Retinal pigment epithelial cell (primary cell): ENCODE results near the gene FRMD4A.

Experiments
- DNase-seq: peaks from one replicate; pipeline ENCODE4 v3.0.0-alpha.2; 2010; ENCODE audit warnings: low read depth
- H3K4me3 ChIP-seq: 2 replicates; pipeline ENCODE4 v1.5.1; 2011; ENCODE audit warnings: mild to moderate bottlenecking, low read length, control low read depth, moderate library complexity
- TF ChIP-seq, protein P1 (sequence below): conservative IDR thresholded peaks from 2 replicates; pipeline ENCODE4 v1.5.1; 2011; ENCODE audit warnings: low read depth, low read length, control low read depth, inconsistent platforms

FRMD4A gene

DNA sequence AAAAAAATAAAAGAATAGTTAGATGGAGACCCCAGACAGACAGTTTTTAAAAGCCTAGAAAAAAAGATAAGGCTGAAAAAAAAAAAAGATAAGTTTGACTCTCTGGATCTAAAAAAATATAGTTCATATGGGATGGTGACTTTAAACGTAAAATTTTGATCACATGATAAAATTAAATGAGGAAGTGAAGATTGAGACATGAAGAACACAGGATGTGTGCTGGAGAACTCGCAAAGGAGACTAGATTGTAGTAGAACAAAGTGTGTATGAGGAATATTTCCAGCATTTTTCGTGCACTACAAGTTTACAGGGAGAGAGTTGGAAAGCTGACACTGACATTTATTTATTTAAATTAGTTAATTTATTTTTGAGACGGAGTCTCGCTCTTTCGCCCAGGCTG lies 457.5 kb downstream of the FRMD4A start:
- TF ChIP-seq, protein P1, sequence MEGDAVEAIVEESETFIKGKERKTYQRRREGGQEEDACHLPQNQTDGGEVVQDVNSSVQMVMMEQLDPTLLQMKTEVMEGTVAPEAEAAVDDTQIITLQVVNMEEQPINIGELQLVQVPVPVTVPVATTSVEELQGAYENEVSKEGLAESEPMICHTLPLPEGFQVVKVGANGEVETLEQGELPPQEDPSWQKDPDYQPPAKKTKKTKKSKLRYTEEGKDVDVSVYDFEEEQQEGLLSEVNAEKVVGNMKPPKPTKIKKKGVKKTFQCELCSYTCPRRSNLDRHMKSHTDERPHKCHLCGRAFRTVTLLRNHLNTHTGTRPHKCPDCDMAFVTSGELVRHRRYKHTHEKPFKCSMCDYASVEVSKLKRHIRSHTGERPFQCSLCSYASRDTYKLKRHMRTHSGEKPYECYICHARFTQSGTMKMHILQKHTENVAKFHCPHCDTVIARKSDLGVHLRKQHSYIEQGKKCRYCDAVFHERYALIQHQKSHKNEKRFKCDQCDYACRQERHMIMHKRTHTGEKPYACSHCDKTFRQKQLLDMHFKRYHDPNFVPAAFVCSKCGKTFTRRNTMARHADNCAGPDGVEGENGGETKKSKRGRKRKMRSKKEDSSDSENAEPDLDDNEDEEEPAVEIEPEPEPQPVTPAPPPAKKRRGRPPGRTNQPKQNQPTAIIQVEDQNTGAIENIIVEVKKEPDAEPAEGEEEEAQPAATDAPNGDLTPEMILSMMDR: no peak
- no peak for DNase-seq

DNA sequence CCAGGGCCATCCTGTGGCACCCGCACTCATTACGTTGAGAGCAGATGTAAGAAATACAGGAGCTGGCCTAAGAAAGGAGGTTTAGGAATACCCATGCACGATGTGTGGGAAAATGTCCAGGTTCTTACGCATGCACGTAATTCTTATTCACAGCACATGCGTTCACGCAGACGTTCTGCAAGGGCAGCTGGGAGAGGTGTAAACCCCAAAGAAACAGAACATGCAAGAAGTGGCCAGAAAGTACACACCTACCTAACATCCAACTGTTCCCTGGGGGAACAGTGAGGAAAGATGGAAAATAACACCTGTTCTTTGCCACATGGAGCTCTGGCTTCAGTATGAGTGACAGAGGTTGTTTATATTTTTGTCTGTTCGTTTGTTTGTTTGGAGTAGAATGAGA lies 458.3 kb downstream of the FRMD4A start:
- TF ChIP-seq, protein P1: no peak
- H3K4me3 ChIP-seq: no peak overlapping the region
- DNase-seq: no peak

More for the DNA sequence above, 457.5 kb downstream of the FRMD4A start:
- H3K4me3 ChIP-seq: no peak overlapping the region

DNA sequence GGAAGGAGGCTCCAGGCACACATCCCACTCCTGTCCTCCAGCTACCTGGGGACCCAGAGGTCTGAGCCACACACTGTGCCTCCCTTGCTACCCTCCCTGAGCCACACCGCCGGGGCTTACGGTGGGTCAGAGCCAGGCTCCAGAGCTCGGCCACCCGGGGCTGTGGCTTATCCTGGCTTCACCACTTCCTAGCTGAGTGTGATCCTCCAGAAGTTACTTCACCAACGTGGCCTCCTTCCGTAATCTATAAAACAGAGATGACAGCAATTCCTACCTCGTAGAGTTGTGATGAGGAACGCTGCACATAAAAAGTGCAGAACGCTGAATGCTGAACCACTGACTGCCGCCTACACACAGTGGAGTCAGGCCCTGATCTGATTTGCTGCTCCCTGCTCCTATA lies 458.9 kb downstream of the FRMD4A start:
- TF ChIP-seq, protein P1: no peak

DNA sequence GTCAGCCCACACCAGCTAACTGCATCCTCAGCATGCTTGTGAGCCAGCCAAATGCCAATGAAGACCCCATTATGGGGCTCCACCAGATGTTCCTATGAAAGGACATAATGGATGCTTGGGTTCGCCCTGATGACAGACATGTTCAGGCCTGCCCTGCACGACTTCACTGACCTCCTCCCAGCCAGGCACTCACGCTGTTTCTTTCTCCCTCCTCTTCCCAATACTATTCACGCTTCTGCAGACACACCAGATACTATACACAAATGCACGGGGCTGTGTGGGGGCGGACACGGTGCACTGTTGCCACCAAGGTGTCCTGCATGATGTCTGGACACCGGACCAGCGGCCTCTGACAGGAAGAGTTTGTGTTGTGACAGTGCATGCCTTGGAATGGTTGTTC lies 459.7 kb downstream of the FRMD4A start:
- no peak for DNase-seq
- TF ChIP-seq, protein P1: no peak
- no peak overlapping the region for H3K4me3 ChIP-seq

More for the DNA sequence above, 458.9 kb downstream of the FRMD4A start:
- no peak overlapping the region for H3K4me3 ChIP-seq
- no peak for DNase-seq

DNA sequence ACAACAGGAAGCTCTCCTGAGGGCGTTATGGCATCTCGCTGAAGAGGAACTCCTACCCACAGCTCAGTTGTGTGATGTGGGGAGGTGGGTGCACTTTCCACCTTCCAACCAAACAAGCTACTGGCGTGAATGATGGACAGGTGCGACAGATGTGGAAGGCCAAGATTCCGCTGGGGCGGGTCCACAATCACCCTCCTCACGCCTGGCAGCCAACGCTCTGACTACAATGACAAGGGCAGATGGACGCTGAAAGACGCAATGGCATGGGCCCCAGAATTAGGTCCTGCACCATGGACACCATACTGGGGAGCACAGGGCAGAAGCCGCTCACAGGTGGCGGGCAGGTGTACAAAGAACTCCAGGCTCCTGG lies 461.4 kb downstream of the FRMD4A start:
- no peak overlapping the region for H3K4me3 ChIP-seq
- no peak for DNase-seq
- TF ChIP-seq, protein P1: no peak

DNA sequence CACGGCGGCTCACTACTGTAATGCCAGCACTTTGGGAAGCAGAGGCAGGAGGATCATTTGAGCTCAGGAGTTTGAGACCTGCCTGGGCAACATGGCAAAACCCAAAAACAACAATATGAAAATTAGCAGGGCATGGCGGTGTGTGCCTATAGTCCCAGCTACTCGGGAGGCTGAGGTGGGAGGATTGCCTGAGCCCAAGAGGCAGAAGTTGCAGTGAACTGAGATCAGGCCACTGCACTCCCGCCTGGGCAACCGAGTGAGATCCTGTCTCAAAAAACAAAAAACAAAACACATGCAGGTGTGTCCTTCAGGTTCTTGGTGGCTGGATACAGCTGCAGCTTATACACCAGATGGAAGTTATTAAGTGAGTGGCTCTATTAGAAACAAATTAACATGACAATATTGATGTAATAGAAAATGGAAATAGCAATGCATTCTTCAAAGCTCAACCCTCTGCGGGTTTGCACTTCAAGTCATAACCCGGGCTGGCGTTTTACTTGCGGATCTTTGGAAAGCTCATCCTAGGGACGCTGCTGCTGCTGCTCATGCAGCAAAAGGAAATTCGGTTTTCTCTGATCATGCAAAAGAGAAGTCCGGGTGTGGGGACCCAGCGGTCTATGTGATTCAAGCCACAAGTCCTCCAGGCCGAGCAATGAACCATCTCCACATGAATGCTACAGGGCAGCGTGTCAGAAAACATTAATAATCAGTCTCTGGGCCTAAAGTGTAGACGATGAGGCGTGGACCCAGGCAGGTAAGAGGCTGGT lies 462.0 kb downstream of the FRMD4A start:
- no peak overlapping the region for H3K4me3 ChIP-seq
- TF ChIP-seq, protein P1: no peak
- no peak for DNase-seq

DNA sequence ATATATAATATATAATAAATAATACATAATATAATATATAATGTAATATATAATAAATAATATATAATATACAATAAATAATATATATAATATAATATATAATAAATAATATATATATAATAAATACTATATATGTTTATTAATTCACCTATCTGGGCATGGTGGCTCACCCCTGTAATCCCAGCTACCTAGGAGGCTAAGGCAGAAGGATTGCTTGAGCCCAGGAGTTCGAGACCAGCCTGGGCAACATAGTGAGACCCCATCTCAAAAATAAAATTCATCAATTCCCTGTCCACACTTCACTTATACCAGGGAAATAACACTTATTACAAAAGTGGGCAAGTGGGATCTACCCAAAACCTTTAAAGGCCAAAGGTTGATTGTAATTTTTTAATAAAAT lies 462.9 kb downstream of the FRMD4A start:
- H3K4me3 ChIP-seq: no peak overlapping the region
- TF ChIP-seq, protein P1: no peak

More for the DNA sequence above, 462.9 kb downstream of the FRMD4A start:
- DNase-seq: no peak
